HG03108 (cell line): ENCODE data around the gene PSD.

Experiments used
- ATAC-seq: cut with Tn5 transposase; IDR thresholded peaks from one replicate; pipeline ENCODE4 v1.9.1; 2021; ENCODE audit warnings: moderate library complexity; ENCODE audit not compliant: unreplicated experiment

The PSD gene

DNA sequence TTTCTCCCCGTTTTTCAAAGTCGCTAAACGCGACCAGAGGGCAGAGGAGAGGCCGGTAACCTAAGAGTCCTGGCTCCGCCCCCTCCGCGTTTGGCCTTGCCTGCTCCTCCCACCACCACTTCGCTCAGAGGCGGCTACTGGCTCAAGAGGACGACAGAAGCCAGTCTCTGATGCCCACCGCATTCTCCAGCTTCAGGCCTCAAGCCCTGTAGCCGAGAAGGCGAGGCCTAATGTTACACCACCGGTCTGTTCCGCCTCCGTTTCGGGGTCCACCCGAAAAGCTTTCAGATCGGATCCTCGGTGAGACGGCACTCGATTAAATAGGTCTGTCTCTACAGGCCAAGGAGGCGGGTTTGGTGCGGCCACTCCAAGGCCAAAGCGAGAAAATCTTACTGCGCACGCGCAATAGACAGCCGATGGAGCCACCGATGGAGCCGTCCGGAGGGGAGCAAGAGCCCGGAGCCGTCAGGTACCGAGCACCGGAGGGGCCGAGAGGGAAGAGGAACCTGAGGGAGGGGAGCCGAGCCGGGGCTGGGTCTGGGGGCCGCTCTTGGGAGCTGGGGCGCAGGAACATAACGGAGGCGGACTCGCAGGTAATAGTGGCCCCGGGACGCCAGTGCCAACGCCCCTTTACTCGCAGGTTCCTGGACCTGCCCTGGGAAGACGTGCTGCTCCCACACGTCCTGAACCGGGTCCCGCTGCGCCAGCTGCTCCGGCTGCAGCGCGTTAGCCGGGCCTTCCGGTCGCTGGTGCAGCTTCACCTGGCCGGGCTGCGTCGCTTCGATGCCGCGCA lies 2.3 kb upstream of the PSD start, which contains the start of gene FBXL15:
FBXL15 (plus strand) TSS at position 123 of the 793 bp plus-strand sequence; CDS start at position 417, 294 bp downstream.
- ATAC-seq: peak; percentile 49

DNA sequence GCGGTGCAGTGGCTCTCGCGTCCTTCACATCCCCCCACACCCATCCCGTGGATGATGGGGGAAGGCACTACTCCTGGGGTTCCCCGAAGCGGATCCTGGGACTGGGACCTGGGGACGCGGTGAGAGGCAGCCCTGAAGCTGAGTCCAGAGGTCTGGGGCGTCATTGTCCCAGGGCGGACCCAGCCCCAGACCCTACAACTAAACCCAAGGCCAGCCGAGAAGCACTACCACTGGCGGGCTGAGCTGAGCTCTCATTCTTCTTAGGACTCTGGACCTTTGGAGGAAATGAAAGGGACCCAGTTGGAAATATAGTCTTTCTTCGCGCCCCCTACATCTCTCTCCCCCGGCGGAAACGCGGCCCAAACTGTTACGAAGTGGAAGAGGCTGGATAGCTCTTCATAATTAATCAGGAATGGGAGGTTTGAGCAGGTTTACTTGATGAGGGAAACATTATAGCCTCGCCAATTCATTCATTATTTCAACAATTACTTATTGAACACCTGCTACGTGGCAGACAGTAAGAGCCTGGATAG lies 1.7 kb upstream of the PSD start:
- no peak for ATAC-seq

DNA sequence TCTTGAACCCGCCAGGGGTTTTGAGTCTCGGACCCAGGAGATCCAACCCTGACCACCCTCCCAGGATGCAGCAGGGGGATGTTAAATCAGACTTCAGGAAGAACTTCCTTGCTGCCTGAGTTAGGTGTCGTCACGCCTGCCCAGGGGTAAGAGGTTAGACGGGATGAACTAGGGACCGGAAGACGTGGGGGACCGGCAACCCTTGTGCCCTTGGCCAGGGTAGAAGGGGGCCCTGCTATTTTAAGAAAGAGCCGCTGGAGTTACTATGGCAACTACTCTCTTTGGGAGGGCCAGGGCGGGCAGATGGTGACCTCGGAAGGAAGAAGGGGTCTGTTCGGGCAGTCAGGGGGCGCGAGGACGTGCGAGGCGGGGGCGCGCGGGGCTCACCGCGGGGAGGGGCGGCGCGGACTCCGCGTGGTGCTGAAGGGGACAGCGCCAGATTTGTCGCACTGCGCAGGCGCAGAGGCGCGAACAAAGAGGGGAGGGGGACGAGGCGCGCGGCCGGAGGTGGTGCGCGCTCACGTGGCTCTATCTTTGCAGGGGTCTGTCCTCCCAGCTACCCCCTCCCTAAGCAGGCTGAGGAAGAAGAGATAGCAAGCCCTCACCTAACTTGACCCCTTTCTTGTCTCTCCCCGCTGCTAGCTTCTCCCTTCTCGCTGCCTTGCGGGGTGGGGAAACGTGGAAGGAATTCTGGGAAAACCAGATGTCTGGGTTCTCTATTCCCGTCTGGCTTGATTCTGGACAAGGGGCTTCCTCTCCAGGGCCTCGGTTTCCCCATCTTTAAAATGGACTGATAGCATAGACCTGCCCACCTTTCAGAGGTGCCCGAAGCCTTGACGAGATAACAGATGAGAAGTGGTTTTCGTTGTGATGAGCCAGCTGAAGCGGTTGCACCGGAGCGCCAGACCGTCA lies 940 bp upstream of the PSD start:
- no peak for ATAC-seq

DNA sequence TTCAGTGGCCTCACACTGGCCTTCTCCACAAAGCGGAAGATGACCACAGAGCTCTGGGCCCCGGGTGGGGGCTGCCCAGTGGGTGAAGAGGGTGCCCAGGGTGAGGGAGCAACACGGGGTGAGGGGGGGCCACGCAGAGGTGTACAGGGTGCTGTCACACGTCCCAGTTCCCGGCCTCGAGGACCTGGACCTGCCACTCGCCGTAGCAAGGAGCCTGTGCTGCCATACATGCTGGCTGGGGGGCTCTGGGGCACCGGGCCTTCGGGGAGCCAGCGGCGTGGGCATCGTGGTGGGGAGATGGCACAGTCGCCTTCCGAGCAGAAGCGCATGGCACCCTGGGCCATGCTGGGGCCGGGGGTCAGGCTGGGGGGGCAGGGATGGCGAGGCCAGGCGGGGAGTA lies 1.9 kb downstream of the PSD start:
- ATAC-seq: no peak

DNA sequence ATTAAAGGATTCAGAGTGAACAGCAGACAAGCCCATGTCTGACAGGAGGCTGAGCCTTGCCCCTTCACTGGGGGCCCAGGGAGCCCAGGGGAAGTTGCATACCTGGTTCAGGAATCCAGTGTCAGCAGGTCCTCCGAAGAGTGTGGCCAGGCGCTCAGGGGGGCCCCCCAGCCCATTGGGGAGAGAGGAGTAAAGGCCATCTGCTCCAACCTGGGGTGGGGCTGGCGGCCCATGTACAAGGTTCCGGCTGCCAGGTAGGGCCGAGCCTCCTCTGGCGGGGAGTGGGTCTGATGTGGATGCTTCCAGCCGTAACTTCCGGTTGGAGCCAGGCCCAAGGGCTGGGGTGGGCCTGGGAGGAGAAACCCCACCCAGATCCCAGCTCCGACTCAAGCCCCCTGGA lies 2.3 kb downstream of the PSD start:
- ATAC-seq: no peak

DNA sequence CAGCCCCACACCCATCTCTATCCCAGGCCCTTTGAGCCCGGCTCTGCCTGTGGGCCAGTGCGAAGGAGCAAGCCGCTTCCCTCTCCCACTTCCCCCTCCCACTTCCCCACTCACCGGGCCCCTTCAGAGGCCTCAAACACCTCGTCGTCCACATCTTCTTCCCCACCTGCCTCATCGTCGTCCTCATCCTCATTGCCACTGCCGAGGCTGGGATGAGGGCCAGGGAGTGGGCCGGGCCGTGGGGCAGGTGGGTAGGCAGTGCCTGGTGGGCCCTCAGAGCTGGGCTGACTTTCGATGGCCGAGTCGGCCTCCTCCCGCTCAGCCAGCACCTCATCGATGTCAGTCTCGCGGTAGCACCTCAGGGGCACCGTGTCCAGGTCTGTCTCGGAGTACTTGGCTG lies 3.8 kb downstream of the PSD start:
- no peak for ATAC-seq

DNA sequence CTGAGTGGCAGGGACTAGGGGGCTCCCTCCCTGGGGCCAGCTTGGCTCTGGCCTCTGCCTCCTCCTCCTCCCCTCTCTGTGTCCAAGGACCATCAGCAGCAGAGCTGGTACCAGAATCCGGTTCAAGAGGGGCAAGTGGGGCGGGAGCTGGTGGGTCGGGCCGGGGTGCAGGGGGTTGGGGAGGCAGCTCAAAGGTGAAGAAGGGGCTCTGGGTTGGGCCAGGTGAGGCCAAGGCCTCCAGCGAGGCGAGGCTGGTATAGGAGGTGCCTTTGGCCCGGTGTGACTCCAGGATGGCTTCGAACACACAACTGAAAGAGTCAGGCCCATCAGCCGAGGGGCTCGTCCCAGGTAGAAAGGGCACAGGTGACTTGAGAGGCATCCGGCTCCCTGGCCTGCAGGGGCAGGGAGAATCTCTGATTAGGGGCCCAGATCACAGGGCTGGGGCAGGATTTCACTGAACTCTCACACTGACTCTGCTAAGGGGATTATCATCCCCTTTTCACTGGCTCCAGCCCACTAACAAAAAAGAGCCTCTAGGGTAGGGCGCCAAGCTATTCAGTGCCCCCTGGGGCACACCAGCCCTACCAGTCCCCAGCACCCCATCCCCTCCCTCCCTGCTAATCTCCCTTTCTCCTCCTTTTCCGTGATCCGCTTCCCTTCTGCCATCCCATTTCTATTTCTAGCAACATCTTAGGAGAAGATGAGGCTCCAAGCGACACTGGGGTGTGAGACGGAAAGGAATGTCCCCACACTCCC lies 4.6 kb downstream of the PSD start:
- no peak for ATAC-seq

DNA sequence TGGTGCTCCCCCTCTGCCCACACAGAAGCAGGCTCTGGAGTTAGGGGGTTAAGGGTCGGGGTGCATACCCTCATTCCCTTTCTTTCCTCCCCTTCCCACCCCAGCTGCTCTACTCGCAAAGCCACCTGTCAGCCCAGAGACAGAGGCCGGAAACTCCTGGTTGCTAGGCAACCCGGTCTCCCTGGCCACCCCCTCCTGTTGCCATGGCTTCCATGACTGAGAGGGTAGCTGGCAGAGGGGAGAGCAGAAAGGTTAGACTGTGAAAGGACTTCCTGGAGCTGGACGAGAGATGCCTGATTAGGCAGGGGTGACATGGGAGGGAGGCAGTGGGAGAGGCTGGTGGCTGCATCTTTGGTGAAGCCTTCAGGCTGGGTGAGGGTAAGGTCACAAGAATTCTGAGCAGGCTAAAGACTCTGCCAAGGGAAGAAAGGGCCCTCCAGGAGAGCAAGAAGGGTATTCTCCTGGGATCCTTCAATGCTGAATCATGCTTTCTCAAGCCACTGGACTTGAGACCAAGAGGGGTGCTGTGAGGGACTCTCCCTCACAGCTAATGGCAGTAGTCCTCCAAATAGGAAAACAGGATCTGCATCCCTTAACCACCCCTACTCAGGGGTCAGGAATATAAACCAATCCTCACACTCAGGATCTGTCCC lies 5.4 kb downstream of the PSD start:
- ATAC-seq: no peak

DNA sequence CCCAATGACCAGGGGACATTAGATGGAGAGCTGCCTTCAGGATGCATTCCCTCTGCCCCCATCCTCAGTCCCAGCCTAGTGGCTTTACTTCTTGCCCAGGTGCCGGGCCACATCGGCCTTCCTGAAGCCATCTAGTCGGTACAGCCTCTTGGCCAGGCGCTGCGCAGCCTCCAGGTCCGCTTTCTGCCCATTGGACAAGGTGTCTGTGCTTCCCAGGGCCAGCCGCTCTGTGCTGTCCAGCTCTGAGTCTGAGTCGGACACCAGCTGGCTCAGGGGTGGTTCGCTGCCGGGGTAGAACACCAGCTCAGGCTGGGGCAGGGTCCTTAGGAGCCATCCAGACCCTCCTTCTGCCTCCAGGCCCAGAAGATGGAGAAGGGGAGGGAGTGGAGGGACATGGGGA lies 6.3 kb downstream of the PSD start:
- no peak for ATAC-seq

DNA sequence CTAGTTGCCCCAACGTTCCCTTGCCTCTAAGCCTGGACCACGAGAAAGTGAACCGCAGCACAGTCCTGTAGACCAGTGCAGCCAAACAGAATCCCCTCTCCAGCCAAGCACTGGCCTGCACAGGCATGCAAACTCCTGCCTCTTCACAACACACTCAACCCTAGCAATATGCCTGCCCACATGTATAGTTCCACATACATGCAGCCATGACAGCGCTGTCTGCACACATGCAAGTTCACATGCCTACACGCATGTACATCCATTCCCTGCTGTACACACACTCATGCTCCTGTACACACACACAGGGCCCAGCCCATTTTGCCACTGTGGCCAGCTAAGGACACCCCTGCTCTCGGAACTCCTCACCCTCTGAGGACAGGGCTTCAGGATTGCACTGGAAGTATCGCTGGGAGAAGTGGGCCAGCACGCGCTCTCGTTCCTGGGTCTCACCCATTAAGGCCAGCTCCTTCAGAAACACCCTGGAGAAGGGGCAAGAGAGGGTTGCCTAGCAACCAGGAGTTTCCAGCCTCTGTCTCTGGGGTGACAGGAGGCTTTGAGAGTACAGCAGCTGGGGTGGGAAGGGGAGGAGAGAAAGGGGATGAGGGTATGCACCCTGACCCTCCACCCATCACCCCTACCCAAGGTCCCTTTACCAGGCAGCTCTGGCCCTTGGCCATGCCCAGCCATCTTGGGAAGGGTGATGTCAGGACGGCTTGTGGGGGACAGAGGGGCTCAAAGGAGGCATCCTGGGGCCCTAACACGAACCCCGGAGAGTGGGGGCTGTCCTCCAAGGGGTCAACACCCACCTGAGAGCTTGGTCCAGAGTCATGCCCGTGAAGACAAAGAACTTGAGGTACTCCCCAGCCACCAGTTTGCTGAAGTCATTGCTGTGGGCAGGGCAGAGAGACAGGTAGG lies 7.0 kb downstream of the PSD start:
- ATAC-seq: no peak

DNA sequence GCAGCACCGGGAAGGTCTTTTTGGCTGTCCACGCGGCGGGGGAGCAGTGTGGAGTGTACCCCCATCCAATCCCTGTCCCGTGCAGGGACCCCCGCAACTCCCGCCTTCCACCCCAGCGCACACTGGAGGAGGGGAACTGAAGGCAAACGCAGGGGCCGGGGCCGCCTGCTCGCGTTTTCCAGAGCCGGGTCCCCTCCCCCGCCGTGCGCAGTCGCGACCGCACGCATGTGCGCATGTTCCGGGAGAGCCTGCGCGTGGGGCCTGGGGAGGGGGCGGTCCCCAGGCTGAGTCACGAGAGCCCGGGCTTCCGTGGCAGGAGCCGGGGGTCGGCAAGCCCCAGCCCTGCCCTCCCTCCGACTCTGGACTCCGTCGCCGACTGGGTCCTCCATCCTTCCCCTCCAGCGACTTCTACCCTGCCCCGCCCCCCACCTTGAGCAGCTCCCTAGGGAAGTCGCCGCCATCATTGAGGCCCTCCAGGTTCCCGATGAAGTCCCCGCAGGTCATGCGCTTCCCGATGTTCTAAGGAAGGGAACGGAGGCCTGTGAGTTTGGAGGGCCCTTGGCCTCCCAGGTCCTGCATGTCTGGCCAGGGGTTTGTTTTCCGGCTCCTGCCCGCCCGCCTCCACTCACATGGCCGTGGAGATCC lies 8.0 kb downstream of the PSD start:
- no peak for ATAC-seq

DNA sequence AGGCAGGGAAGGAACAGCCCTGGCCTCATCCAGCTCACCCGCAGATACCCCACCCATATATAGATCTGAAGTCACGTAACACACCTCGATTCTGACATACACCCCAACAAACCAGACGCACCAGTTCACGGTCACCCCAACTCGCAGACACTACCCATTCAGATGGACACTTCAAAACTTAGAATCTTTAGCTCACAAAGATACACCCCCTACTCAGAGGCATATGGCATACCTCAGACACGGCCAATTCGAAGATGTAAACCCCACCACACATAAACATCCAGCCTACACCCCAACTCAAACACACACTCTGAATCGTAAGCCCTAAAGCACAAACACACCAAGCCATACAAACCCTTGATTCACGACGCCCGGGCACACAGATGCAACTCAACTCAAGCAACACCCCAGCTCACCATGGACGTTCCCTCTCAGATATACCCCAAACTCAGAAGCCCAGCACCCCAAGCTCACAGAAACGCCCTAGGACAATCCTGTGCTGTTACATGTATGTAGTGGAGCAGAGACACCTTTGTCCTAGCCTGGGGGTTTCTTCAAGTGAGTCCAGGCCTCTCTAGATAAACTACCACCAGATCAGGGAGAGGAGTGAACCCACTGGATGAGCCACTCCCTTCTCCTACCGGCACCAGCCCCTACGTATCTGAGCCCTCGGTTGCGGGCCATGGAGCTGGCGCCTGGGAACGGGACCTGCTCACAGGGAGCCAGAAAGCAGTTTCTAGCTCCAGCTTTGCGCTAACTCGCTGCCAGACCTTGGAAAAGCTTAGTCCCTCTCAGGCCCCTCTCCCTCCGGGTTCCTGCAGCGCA lies 8.8 kb downstream of the PSD start:
- no peak for ATAC-seq

DNA sequence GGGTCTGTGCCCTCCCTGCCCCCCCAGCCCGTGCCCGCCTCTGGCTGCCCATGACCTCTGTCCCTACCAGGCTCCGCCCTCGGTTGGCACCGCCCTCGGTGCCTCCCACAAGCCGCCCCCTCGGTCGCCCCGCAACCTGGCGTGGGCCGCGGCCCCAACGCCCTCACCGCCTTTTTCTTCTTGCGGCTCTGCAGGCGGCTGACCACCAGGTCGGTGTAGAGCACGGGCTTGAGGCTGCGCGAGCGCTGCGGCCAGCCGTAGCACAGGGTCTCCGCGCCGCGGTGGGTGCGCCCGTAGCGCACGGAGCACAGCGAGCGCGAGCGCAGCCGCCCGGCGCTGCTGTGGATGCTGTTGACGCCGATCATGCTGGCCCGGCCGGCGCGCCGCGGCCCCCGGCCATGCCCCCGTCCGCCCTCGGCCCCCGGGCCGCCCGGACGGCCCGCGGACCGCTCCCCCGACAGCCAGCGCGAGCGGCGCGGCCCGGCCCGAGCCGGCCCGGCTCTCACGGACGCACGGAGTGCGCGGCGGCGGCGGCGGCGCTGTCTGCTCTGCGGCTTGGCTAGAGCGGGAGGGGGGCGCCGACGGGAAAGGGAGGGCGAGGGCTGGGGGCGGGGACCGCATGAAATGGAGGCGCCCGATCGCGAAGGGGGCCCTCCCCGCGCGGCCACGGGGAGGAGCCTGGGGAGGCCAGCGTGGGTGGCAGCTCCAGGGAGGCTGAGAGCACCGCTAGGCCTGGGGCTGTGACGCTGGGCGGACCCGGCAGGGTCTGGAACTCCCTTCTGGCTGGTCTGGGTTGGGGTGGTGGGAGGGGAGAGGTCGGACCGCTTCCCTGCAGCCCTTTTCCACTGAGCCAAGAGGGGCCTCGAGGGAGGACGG lies 9.6 kb downstream of the PSD start:
- no peak for ATAC-seq

DNA sequence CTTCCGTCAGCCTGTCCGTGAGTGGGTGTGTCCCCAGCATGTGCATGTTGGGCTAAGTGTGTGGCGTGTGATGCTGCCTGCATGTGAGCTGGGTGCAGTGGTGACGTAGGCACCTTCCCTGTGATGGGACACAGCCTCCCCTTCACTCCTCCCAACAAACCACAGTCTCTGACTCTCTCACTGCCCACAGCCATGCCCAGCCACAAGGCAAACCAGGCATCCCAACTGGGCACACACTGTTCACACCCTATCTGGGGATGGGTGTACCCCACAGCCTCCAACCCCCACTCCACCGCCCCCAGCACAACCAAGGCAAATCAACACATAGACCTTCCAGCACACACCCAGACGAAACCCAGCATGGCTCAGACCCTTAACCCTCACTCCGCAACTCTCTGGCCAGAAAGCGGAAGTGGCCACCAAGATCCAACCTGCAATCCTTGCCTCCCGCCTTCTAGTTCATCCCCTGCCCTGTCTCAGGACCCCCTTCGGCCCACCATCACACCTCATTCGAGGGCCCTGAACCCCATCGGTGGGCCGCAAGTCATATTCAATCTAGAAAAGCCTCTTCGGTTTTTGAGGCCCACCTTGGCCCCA lies 10.4 kb downstream of the PSD start:
- no peak for ATAC-seq

DNA sequence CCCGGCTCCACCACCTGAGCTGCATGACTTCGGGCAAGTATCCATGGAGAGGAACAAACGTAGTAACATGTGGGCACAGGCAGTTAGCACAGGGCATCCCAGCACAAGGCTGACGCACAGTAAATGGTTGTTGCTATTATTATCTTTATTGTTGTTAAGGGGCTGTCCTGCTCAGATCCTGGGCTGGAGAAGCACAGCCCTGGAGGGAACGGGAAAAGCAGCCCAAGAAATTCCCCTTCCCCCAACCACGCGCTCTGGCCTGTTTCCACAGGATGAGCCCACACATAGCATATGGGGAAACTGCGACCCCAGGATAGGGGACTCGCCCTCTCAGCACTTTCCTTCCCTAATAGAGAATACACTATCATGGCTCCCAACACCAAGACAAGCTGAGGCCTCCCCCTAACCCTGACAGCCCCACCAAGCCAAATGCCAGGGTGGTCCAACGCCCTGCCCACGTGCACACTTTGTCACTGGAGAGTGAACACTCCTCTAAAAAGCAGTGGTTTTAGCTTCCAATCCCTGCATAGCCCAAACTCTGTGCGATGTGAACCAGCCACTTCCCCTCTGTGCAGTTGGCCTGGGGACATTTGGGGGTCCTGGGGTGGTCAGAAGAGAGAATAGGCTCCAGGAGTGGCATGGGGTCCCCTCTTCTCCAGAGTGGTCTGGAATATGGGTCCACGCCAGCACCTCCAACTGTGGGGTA lies 11.0 kb downstream of the PSD start:
- no peak for ATAC-seq

DNA sequence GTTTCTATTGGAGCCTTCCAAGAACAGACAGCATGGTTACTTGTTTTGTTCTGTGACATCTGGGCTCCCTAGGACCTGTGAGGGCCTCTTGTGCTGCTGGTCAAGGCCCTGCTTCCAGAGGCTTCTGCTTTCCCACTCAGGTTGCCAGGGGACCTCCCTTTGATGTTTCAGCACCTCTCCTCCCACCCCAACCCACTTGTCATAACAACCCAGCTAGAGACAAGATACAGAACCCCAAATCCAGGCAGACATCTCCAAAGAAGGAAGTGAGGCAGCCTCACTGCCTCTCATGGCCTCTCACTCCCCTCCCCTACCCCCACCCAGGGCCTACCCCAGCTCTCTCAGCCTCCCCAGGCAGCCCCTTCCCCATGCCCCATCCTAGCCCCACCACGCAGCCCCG lies 11.8 kb downstream of the PSD start:
- no peak for ATAC-seq
